ES-I3 (cell line): ENCODE data around the gene DCAF6.
"Not testable (repeated sequence)": the region's sequence is repeated elsewhere in the genome, so short reads cannot be mapped to it uniquely, and the experiment has no call there.

Experiments used
- H3K36me3 ChIP-seq: 2 replicates; pipeline ENCODE4 v1.6.1; 2013; ENCODE audit warnings: mild to moderate bottlenecking, low read length, control low read depth, moderate library complexity; ENCODE audit not compliant: insufficient read depth
- H3K4me1 ChIP-seq: 2 replicates; pipeline ENCODE4 v1.6.1; 2013; ENCODE audit warnings: mild to moderate bottlenecking, control low read depth, low read length; ENCODE audit not compliant: insufficient read depth
- H3K9ac ChIP-seq: 2 replicates; pipeline ENCODE4 v1.6.1; 2013; ENCODE audit warnings: low read depth, mild to moderate bottlenecking, low read length, moderate library complexity
- H3K9me3 ChIP-seq: 2 replicates; pipeline ENCODE4 v1.6.1; 2013; ENCODE audit warnings: mild to moderate bottlenecking, low read length, moderate library complexity; ENCODE audit not compliant: control insufficient read depth, insufficient read depth

DCAF6 gene

GRCh38 chr1:167936068-167936929 lies at the start of gene DCAF6:
TSS of gene DCAF6 (plus strand) at chr1:167936683. CDS start at chr1:167936912, 229 bp downstream.
- peak within 1 kb of the TSS; percentile 96 for H3K9ac ChIP-seq
- H3K9me3 ChIP-seq = no peaks in the 10 kb centered on the region
- no peaks in the 10 kb centered on the region for H3K36me3 ChIP-seq
- no peaks in the 10 kb centered on the region; the same call in 1 of the 2 replicates for H3K4me1 ChIP-seq

- not testable (repeated sequence) for H3K9ac ChIP-seq, H3K36me3 ChIP-seq, H3K4me1 ChIP-seq, H3K9me3 ChIP-seq
These were observed 49.3 kb upstream of the DCAF6 start for GRCh38 chr1:167887187-167887586.

- Histone ChIP-seq H3K4me1 (no peaks in the 10 kb centered on the region), H3K9me3 (no peaks in the 10 kb centered on the region), H3K9ac (no peak overlapping the region), H3K36me3 (no peaks in the 10 kb centered on the region)
These were observed 46.1 kb upstream of the DCAF6 start for GRCh38 chr1:167890400-167890799.

GRCh38 chr1:167893798-167894197 lies 42.7 kb upstream of the DCAF6 start:
- Histone ChIP-seq H3K9ac (no peak overlapping the region), H3K4me1 (no peaks in the 10 kb centered on the region)

GRCh38 chr1:167898578-167899222 lies 37.8 kb upstream of the DCAF6 start:
- Histone ChIP-seq H3K9ac (no peak overlapping the region), H3K36me3 (no peaks in the 10 kb centered on the region), H3K9me3 (no peaks in the 10 kb centered on the region), H3K4me1 (0 out of 2 replicates have a peak, but pooled peaks cover 5% of the 10 kb centered on the region)

More at GRCh38 chr1:167893798-167894197, 42.7 kb upstream of the DCAF6 start:
- Histone ChIP-seq H3K36me3 (no peaks in the 10 kb centered on the region), H3K9me3 (no peaks in the 10 kb centered on the region)

- Histone ChIP-seq H3K36me3 (no peaks in the 10 kb centered on the region), H3K4me1 (0 out of 2 replicates have a peak, but pooled peaks cover 5% of the 10 kb centered on the region), H3K9ac (no peak overlapping the region)
These were observed 37.2 kb upstream of the DCAF6 start for GRCh38 chr1:167899253-167899681.

GRCh38 chr1:167900907-167901306 lies 35.6 kb upstream of the DCAF6 start:
- no peaks in the 10 kb centered on the region for H3K36me3 ChIP-seq
- peaks cover 20% of the 10 kb centered on the region for H3K4me1 ChIP-seq
- H3K9ac ChIP-seq = no peak overlapping the region
- H3K9me3 ChIP-seq = no peaks in the 10 kb centered on the region

More at GRCh38 chr1:167899253-167899681, 37.2 kb upstream of the DCAF6 start:
- no peaks in the 10 kb centered on the region for H3K9me3 ChIP-seq

- no peak overlapping the region for H3K9ac ChIP-seq
- H3K36me3 ChIP-seq = no peaks in the 10 kb centered on the region
- H3K9me3 ChIP-seq = peaks cover 8% of the 10 kb centered on the region
- peaks cover 21% of the 10 kb centered on the region for H3K4me1 ChIP-seq
These were observed 31.8 kb upstream of the DCAF6 start for GRCh38 chr1:167904652-167905130.

- no peak overlapping the region for H3K9ac ChIP-seq
- peaks cover 12% of the 10 kb centered on the region for H3K9me3 ChIP-seq
- H3K4me1 ChIP-seq = peaks cover 21% of the 10 kb centered on the region
These were observed 31.3 kb upstream of the DCAF6 start for GRCh38 chr1:167905182-167905581.

GRCh38 chr1:167905671-167906070 lies 30.8 kb upstream of the DCAF6 start:
- Histone ChIP-seq H3K4me1 (peaks cover 21% of the 10 kb centered on the region), H3K9ac (no peak overlapping the region), H3K36me3 (no peaks in the 10 kb centered on the region), H3K9me3 (peaks cover 12% of the 10 kb centered on the region)

More at GRCh38 chr1:167905182-167905581, 31.3 kb upstream of the DCAF6 start:
- no peaks in the 10 kb centered on the region for H3K36me3 ChIP-seq

GRCh38 chr1:167909691-167910180 lies 26.7 kb upstream of the DCAF6 start:
- no peaks in the 10 kb centered on the region for H3K36me3 ChIP-seq
- H3K4me1 ChIP-seq = peaks cover 25% of the 10 kb centered on the region
- H3K9me3 ChIP-seq = peaks cover 12% of the 10 kb centered on the region
- no peak overlapping the region for H3K9ac ChIP-seq

- Histone ChIP-seq H3K36me3 (no peaks in the 10 kb centered on the region), H3K9ac (no peak overlapping the region), H3K4me1 (peaks cover 18% of the 10 kb centered on the region), H3K9me3 (peaks cover 12% of the 10 kb centered on the region)
These were observed 26.0 kb upstream of the DCAF6 start for GRCh38 chr1:167910530-167910929.

- Histone ChIP-seq H3K36me3 (no peaks in the 10 kb centered on the region), H3K4me1 (peaks cover 14% of the 10 kb centered on the region; the same call in 1 of the 2 replicates), H3K9me3 (peaks cover 12% of the 10 kb centered on the region), H3K9ac (no peak overlapping the region)
These were observed 25.1 kb upstream of the DCAF6 start for GRCh38 chr1:167911413-167911812.

- H3K4me1 ChIP-seq = peaks cover 14% of the 10 kb centered on the region; the same call in 1 of the 2 replicates
- peaks cover 12% of the 10 kb centered on the region for H3K9me3 ChIP-seq
- H3K9ac ChIP-seq = no peak overlapping the region
- no peaks in the 10 kb centered on the region for H3K36me3 ChIP-seq
These were observed 24.2 kb upstream of the DCAF6 start for GRCh38 chr1:167912294-167912693.
